K562 (cell line): Measurements from ENCODE around the gene PRDX3. TPM values are rescaled to one million over a fixed set of nuclear protein-coding genes. Genes with fewer than 3 reads are reported as not detected.

Experiments used
- ASH1L ChIP-seq: fragments of 450-650 bp; IDR thresholded peaks from 2 replicates; pipeline ENCODE4 v1.6.1; 2018; ENCODE audit warnings: borderline replicate concordance, mild to moderate bottlenecking, low read depth; ENCODE audit not compliant: partially characterized antibody
- CBFA2T3 ChIP-seq: fragments of 450-650 bp; IDR thresholded peaks from 2 replicates; pipeline ENCODE4 v1.6.1; 2017
- CHD4 ChIP-seq: fragments of 200-600 bp; sonication (generic); IDR thresholded peaks from 3 replicates; pipeline ENCODE4 v1.6.1; 2012; ENCODE audit warnings: low read depth, mild to moderate bottlenecking, mixed read lengths, low read length, inconsistent platforms; ENCODE audit not compliant: insufficient read depth, insufficient replicate concordance, poor library complexity, severe bottlenecking
- ETS2 ChIP-seq: IDR thresholded peaks from 2 replicates; pipeline ENCODE4 v1.6.1; 2016; ENCODE audit warnings: borderline replicate concordance, missing genetic modification characterization, mild to moderate bottlenecking, moderate library complexity, missing compliant biosample characterization; ENCODE audit not compliant: poor library complexity, severe bottlenecking
- HMG20A ChIP-seq: fragments of 450-650 bp; formaldehyde crosslinking; conservative IDR thresholded peaks from 2 replicates; pipeline ENCODE4 v1.4.0; 2020; ENCODE audit warnings: mild to moderate bottlenecking, mixed read lengths
- MBD2 ChIP-seq: sonication (generic); IDR thresholded peaks from 2 replicates; pipeline ENCODE4 v1.6.1; 2016; ENCODE audit warnings: low read depth, borderline replicate concordance
- POLR2G ChIP-seq: fragments of 200-400 bp; formaldehyde crosslinking; IDR thresholded peaks from 2 replicates; pipeline ENCODE4 v1.6.1; 2017; ENCODE audit warnings: low read depth, mild to moderate bottlenecking, antibody characterized with exemption, low read length, moderate library complexity
- RAD21 ChIP-seq, 2 experiments: fragments of 250-450 bp in 1 of 2; fragments of 450-650 bp in 1 of 2; sonication (Bioruptor Pico) in 1 of 2; formaldehyde crosslinking in 1 of 2; IDR thresholded peaks in 1 of 2; conservative IDR thresholded peaks in 1 of 2; 2 replicates each; pipeline versions ENCODE4 v1.4.0 to v1.8.0; 2020 to 2022; ENCODE audit warnings: mild to moderate bottlenecking in 2 of 2, moderate library complexity in 1 of 2
- SMC3 ChIP-seq: conservative IDR thresholded peaks from 2 replicates; pipeline ENCODE4 v1.6.1; 2011; ENCODE audit warnings: low read depth, low read length, improper control_type of control experiment; ENCODE audit not compliant: insufficient read depth
- polyA plus RNA-seq, 8 experiments: library from polyadenylated mRNA; depleted of rRNA in 4 of 8; stranded (reverse) in 5 of 8; unstranded in 3 of 8; fragments of >200 nt; fragmentation: Nextera tagmentation in 2 of 8; fragmentation: Illumina TruSeq in 1 of 8; extraction: Ambion mirVana in 2 of 8; extraction: Trizol in 1 of 8; gene quantifications; 2 replicates each; pipeline versions ENCODE4 v1.2.1 to v1.2.3, GENCODE V29; 2011 to 2014; ENCODE audit warnings: inconsistent platforms in 1 of 8, missing spikeins in 1 of 8
- total RNA-seq, 7 experiments: library from RNA; depleted of rRNA in 6 of 7; stranded (reverse); fragments of >200 nt in 6 of 7; fragmentation: Illumina TruSeq in 2 of 7; extraction: Trizol in 2 of 7; gene quantifications; 2 replicates each; pipeline versions ENCODE4 v1.2.1 to v1.2.3, GENCODE V29; 2011 to 2021; ENCODE audit warnings: low replicate concordance in 1 of 7
- TF ChIP-seq, protein P1 (sequence below), 3 experiments: IDR thresholded peaks in 2 of 3; conservative IDR thresholded peaks in 1 of 3; 2 replicates each; pipeline ENCODE4 v1.5.1; 2011 to 2012; ENCODE audit warnings: low read length in 3 of 3, mild to moderate bottlenecking in 3 of 3, control low read depth in 2 of 3, improper control_type of control experiment in 1 of 3, inconsistent platforms in 1 of 3, low read depth in 1 of 3, mixed read lengths in 1 of 3, moderate library complexity in 1 of 3; ENCODE audit not compliant: insufficient read depth in 2 of 3

PRDX3 gene
- total and polyA plus RNA-seq, 9 of the 15 experiments (the other 6 are each of a cell fraction or from before 2014, with no cell fraction given) = 122 to 994 (median 173) TPM

DNA sequence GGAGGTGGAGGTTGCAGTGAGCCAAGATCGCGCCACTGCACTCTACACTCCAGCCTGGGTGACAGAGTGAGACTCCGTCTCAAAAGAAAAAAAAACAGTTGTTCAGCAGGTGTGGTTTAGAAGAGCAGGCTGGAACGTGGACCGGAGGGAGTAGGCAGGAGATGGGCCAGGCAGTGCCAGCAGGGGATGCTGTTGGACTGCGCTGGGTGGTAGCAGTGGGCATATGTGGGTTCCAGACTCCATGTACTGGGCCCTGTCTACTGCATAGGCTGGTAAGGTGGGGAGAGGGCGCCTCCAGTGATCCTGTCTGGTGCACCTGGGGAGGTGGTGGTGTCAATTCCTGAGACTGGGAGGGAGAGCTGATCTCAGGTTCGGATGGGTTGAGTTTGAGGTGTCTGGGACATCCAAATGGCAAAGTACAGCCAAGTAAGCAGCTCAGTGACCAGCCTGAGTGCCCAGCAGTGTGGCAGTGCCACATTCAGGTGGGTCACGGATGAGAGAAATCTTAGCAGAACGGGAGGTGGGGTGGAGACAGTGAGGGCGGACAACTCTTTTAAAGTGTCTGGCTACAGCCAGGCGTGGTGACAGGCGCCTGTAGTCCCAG, 39.0 kb downstream of the PRDX3 start (continued):
- TF ChIP-seq MBD2 = no peak
- no peak for TF ChIP-seq ASH1L
- no peak for TF ChIP-seq CBFA2T3
- 0 out of 2 replicates have a peak, but pooled peaks have one; percentile 34 for TF ChIP-seq POLR2G
- no peak for TF ChIP-seq CHD4
- TF ChIP-seq SMC3 = peak; percentile 38; the same call in 1 of the 2 replicates
- no peak for TF ChIP-seq HMG20A (CRISPR knock-in tag)
- TF ChIP-seq RAD21 (CRISPR knock-in tag; conservative IDR thresholded peaks at IDR 0.05 in 1 of 2, IDR thresholded peaks at IDR 0.05 in 1 of 2) = peak; percentile 22 to 51; a peak in 3 of 4 replicates
- no peak for TF ChIP-seq ETS2 (tag)
- TF ChIP-seq, protein P1, sequence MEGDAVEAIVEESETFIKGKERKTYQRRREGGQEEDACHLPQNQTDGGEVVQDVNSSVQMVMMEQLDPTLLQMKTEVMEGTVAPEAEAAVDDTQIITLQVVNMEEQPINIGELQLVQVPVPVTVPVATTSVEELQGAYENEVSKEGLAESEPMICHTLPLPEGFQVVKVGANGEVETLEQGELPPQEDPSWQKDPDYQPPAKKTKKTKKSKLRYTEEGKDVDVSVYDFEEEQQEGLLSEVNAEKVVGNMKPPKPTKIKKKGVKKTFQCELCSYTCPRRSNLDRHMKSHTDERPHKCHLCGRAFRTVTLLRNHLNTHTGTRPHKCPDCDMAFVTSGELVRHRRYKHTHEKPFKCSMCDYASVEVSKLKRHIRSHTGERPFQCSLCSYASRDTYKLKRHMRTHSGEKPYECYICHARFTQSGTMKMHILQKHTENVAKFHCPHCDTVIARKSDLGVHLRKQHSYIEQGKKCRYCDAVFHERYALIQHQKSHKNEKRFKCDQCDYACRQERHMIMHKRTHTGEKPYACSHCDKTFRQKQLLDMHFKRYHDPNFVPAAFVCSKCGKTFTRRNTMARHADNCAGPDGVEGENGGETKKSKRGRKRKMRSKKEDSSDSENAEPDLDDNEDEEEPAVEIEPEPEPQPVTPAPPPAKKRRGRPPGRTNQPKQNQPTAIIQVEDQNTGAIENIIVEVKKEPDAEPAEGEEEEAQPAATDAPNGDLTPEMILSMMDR (IDR thresholded peaks at IDR 0.05 in 2 of 3, conservative IDR thresholded peaks at IDR 0.05 in 1 of 3; ENCODE audit: insufficient read depth in 2 of 3, low read depth in 1 of 3, low read length in 3 of 3) = peak; percentile 49 to 60 (median 55); a peak in 5 of 6 replicates
- TF ChIP-seq, all 486 proteins: peak for 8
